Osteoblast (primary cell): ENCODE measurements around the gene PRKN. TPM values are rescaled to one million over a fixed set of nuclear protein-coding genes. Genes with fewer than 3 reads are reported as not detected.

Experiments
- DNase-seq: peaks from one replicate; pipeline ENCODE4 v3.0.0; 2011; ENCODE audit warnings: low spot score, mixed read lengths; ENCODE audit not compliant: insufficient read length; ENCODE audit errors: missing footprints
- H2AFZ ChIP-seq: 2 replicates; pipeline ENCODE4 v1.6.0; 2011; ENCODE audit warnings: mild to moderate bottlenecking, low read length
- H3K27ac ChIP-seq: 2 replicates; pipeline ENCODE4 v1.5.1; 2011; ENCODE audit warnings: mild to moderate bottlenecking, low read depth, low read length, moderate library complexity
- H3K27me3 ChIP-seq: 2 replicates; pipeline ENCODE4 v1.6.0; 2012; ENCODE audit warnings: mild to moderate bottlenecking, control low read depth, inconsistent platforms, low read length, moderate library complexity; ENCODE audit not compliant: insufficient read depth
- H3K36me3 ChIP-seq: 2 replicates; pipeline ENCODE4 v1.5.1; 2011; ENCODE audit warnings: mild to moderate bottlenecking, low read length, control low read depth, moderate library complexity; ENCODE audit not compliant: insufficient read depth
- H3K4me1 ChIP-seq: 2 replicates; pipeline ENCODE4 v1.5.1; 2011; ENCODE audit warnings: mild to moderate bottlenecking, low read length, control low read depth, moderate library complexity; ENCODE audit not compliant: insufficient read depth
- H3K4me2 ChIP-seq: 2 replicates; pipeline ENCODE4 v1.6.0; 2011; ENCODE audit warnings: mild to moderate bottlenecking, low read length; ENCODE audit not compliant: insufficient read depth
- H3K4me3 ChIP-seq: fragments of 200-600 bp; sonication (generic); 3 replicates; pipeline ENCODE4 v1.5.1; 2012; ENCODE audit warnings: mild to moderate bottlenecking, low read length, inconsistent platforms; ENCODE audit not compliant: insufficient read depth
- H3K79me2 ChIP-seq: 2 replicates; pipeline ENCODE4 v1.6.0; 2012; ENCODE audit warnings: mild to moderate bottlenecking, low read length, control low read depth, inconsistent platforms; ENCODE audit not compliant: insufficient read depth
- H3K9me3 ChIP-seq: 2 replicates; pipeline ENCODE4 v1.5.1; 2011; ENCODE audit warnings: low read depth, low read length, control low read depth
- H4K20me1 ChIP-seq: 2 replicates; pipeline ENCODE4 v1.6.0; 2012; ENCODE audit warnings: mild to moderate bottlenecking, low read length, control low read depth; ENCODE audit not compliant: insufficient read depth
- total RNA-seq: library from RNA; depleted of rRNA; stranded (reverse); fragments of >200 nt; gene quantifications from 2 replicates; pipeline ENCODE4 v1.2.3, GENCODE V29; 2012
- TF ChIP-seq, protein P1 (sequence below): IDR thresholded peaks from 2 replicates; pipeline ENCODE4 v1.5.1; 2011; ENCODE audit warnings: mild to moderate bottlenecking, low read depth, low read length, moderate library complexity; ENCODE audit errors: extremely low read depth

PRKN gene
- total RNA-seq, 1 donor = 2.9 TPM

- no peak overlapping the region for H3K4me2 ChIP-seq
- H3K27ac ChIP-seq = no peak overlapping the region
- no peaks in the 10 kb centered on the region for H4K20me1 ChIP-seq
- no peaks in the 10 kb centered on the region for H3K79me2 ChIP-seq
- H3K27me3 ChIP-seq = no peaks in the 10 kb centered on the region
- TF ChIP-seq, protein P1, sequence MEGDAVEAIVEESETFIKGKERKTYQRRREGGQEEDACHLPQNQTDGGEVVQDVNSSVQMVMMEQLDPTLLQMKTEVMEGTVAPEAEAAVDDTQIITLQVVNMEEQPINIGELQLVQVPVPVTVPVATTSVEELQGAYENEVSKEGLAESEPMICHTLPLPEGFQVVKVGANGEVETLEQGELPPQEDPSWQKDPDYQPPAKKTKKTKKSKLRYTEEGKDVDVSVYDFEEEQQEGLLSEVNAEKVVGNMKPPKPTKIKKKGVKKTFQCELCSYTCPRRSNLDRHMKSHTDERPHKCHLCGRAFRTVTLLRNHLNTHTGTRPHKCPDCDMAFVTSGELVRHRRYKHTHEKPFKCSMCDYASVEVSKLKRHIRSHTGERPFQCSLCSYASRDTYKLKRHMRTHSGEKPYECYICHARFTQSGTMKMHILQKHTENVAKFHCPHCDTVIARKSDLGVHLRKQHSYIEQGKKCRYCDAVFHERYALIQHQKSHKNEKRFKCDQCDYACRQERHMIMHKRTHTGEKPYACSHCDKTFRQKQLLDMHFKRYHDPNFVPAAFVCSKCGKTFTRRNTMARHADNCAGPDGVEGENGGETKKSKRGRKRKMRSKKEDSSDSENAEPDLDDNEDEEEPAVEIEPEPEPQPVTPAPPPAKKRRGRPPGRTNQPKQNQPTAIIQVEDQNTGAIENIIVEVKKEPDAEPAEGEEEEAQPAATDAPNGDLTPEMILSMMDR = no peak
- H3K4me1 ChIP-seq = no peaks in the 10 kb centered on the region
- DNase-seq = no peak
- no peak overlapping the region for H3K4me3 ChIP-seq
- H3K36me3 ChIP-seq = no peaks in the 10 kb centered on the region
- no peaks in the 10 kb centered on the region for H3K9me3 ChIP-seq
- H2AFZ ChIP-seq = no peak overlapping the region
Measured at GRCh38 chr6:162388383-162388777, 339.2 kb downstream of the PRKN start.

GRCh38 chr6:162387718-162388382 is 339.7 kb downstream of the PRKN start:
- Histone ChIP-seq H2AFZ (no peak overlapping the region), H3K27ac (no peak overlapping the region), H3K4me2 (no peak overlapping the region), H3K4me1 (no peaks in the 10 kb centered on the region), H3K4me3 (no peak overlapping the region), H3K9me3 (no peaks in the 10 kb centered on the region), H4K20me1 (no peaks in the 10 kb centered on the region), H3K36me3 (no peaks in the 10 kb centered on the region), H3K27me3 (no peaks in the 10 kb centered on the region), H3K79me2 (no peaks in the 10 kb centered on the region)
- TF ChIP-seq, protein P1 = no peak
- no peak for DNase-seq

GRCh38 chr6:162385980-162386379 is 341.6 kb downstream of the PRKN start:
- no peaks in the 10 kb centered on the region for H3K36me3 ChIP-seq
- TF ChIP-seq, protein P1 = no peak
- H3K9me3 ChIP-seq = no peaks in the 10 kb centered on the region
- no peak overlapping the region for H3K4me2 ChIP-seq
- no peaks in the 10 kb centered on the region for H4K20me1 ChIP-seq
- H3K79me2 ChIP-seq = no peaks in the 10 kb centered on the region
- H3K27ac ChIP-seq = no peak overlapping the region
- H3K4me3 ChIP-seq = no peak overlapping the region
- DNase-seq = no peak
- no peaks in the 10 kb centered on the region for H3K27me3 ChIP-seq
- no peak overlapping the region for H2AFZ ChIP-seq
- H3K4me1 ChIP-seq = no peaks in the 10 kb centered on the region

- Histone ChIP-seq H3K4me1 (no peaks in the 10 kb centered on the region), H3K4me3 (no peak overlapping the region), H3K27me3 (no peaks in the 10 kb centered on the region), H4K20me1 (no peaks in the 10 kb centered on the region), H3K27ac (no peak overlapping the region), H3K9me3 (no peaks in the 10 kb centered on the region), H3K36me3 (no peaks in the 10 kb centered on the region), H2AFZ (no peak overlapping the region), H3K79me2 (no peaks in the 10 kb centered on the region), H3K4me2 (no peak overlapping the region)
- TF ChIP-seq, protein P1 = no peak
- DNase-seq = no peak
Measured at GRCh38 chr6:162379757-162380409, 347.7 kb downstream of the PRKN start.
